HuH-7 (cell line): Measurements from ENCODE around the gene DEAF1.

ENCODE experiments used
- DNase-seq: peaks from one replicate; pipeline ENCODE4 v3.0.0; 2011; ENCODE audit warnings: low spot score

Gene DEAF1

DNA sequence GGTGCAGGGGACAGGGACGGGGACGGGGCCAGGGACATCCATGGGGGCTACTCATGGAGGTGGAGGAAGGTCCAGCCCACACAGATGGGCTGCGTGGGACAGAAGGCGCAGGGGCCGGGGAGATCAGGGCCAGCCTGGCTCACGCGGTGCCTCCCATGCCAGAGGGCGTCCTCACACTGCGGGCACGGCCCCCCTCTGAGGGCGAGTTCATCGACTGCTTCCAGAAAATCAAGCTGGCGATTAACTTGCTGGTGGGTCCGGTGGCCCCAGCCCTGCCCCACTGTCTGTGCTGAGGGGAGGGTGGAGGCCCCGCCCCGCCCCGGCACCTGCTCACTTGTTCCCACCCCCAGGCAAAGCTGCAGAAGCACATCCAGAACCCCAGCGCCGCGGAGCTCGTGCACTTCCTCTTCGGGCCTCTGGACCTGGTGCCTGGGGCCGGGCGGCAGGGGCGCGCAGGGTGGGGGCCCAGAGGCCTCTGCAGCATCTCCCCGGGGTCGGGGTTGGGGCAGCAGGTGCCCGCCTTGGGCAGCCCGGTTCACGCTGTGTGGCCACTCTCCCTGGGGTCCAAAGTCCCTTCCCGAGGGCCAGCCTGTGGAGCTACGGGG, 26.8 kb upstream of the DEAF1 start:
- DNase-seq: no peak

GRCh38 chr11:721247-721740, 26.3 kb upstream of the DEAF1 start:
- DNase-seq: no peak

DNA sequence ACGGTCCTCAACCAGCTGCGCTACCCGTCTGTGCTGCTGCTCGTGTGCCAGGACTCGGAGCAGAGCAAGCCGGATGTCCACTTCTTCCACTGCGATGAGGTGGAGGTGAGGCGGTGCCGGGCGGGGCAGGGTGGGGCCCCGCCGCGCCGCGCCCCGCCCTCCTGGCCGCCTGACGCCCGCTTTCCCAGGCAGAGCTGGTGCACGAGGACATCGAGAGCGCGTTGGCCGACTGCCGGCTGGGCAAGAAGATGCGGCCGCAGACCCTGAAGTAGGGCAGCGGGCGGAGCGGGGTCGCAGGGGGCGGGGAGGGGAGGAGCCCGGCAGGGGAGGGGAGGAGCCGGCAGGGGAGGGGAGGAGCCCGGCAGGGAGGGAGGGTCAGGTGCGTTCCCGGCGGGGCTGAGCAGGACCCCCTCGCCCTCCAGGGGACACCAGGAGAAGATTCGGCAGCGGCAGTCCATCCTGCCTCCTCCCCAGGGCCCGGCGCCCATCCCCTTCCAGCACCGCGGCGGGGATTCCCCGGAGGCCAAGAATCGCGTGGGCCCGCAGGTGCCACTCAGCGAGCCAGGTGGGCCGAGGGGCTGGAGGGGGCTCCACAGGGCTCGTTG, 25.7 kb upstream of the DEAF1 start:
- DNase-seq: no peak

GRCh38 chr11:720017-720641, 25.1 kb upstream of the DEAF1 start:
- no peak for DNase-seq

DNA sequence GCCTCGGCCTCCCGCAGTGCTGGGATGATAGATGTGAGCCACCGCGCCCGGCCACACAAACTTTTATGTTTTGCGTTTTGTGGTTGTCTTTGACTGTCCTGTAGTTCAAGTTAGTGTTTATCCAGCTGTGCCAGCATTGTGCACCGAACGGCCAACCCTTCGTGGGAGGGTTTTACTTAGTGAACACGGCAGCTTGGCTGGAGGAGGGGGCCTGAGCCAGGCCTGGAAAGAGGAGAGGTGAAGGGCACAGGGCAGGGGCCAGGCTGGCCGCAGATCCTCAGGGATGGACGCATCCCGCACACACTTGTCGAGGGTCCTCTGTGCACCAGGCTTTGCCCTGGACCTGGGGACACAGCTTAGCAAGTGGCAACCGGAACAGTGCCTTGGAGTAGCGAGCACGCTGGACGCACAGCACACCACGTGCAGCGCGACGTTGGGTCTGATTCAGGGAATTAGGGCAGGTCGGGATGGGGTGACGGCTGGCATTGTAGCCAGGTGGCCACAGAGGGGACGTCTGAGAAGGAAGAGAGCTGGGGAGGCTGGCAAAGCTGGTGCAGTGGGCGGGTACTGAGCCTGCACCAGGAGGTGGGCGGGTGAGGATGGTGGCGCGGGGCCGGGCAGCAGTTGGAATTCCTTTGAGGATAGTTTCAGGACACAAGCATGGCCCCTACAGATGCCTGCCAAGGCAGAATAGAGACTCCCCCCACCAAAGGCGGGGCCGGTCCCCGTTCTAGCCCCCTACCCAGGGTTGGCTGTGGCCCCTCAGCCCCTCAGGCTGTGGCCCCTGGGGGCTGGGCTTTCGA, 24.4 kb upstream of the DEAF1 start:
- no peak for DNase-seq

GRCh38 chr11:714436-714835, 19.4 kb upstream of the DEAF1 start:
- DNase-seq: no peak

- DNase-seq: no peak
These were observed 14.3 kb upstream of the DEAF1 start for GRCh38 chr11:709109-709997.

- no peak for DNase-seq
These were observed 13.5 kb upstream of the DEAF1 start for GRCh38 chr11:708511-708910.

DNA sequence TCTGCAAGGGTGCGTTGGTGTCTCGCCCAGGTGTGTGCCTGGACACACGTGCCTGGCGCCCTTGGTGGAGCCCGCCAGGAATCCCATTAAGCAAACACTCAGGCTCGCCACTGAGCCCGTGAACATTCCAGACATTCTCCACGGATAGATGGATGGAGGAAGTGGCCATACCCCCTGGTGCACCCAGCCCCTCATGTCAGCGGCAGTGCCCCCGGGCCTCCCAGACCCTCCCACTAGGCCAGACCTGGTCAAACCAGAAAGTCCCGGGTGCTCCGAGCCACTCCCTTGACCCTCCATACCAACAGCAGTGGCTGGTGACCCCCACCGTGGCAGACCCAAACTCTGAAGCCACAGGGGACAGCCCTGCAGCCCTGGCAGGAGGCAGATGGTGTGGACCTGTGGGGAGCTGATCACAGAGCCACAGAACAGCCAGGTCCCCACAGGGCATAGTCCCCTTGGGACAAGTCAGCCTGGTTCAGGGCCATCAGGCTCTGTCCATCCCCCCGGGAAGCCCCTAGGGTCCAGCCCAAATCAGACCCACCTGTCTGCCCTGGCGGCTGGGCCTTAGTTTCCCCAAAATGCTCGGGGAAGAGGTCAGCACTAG, 12.9 kb upstream of the DEAF1 start:
- no peak for DNase-seq

- DNase-seq: peak; percentile 83
These were observed 12.2 kb upstream of the DEAF1 start for GRCh38 chr11:706957-707816.

- DNase-seq: no peak
These were observed 11.5 kb upstream of the DEAF1 start for GRCh38 chr11:706439-706956.

- peak; percentile 52 for DNase-seq
These were observed 10.8 kb upstream of the DEAF1 start, which contains the start of gene EPS8L2 for GRCh38 chr11:705646-706438. TSS of gene EPS8L2 (plus strand) at chr11:706231. CDS start at chr11:709408, 3,177 bp downstream.

DNA sequence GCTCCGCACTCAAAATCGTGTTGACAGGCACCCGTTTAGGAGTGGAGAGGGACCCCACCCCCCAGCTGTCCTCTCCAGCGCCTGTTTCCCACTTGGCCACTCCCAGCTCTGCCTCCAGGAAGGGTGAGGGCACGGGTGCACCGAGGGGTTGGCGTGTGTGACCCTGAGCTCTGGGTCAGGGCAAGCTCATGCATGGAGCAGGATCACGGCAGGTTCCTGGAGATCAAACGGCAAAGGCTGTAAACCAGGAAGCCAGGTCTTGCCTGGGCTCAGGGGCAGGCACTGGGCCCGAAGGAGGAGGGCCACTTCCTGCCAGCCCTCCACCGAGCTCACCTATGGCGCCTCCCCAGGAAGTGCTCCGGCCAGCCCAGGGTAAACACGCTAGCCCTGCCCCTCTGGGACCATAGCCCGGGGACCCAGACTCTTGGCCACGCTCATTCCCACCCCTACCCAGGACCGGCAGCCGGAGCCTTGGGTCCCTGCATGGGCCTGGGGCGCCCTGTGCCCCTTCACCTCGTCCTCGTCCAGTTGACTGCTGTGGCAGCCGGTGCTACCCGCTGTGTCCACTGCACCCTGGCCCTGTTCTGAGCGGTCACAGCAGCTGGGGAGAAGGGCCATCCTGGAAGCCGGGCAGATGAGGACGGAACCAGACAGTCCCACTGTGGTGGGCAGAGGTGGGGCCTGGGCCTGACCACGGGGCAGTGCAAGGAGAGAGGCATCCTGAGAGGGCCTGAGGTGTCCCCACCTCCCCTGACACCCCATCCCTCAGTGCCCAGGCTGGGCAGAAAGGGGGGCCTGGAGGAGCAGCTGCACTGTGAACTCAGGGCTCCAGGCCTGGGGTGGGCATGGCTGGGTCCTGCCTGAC, 10.0 kb upstream of the DEAF1 start:
- peak; percentile 59 for DNase-seq

DNA sequence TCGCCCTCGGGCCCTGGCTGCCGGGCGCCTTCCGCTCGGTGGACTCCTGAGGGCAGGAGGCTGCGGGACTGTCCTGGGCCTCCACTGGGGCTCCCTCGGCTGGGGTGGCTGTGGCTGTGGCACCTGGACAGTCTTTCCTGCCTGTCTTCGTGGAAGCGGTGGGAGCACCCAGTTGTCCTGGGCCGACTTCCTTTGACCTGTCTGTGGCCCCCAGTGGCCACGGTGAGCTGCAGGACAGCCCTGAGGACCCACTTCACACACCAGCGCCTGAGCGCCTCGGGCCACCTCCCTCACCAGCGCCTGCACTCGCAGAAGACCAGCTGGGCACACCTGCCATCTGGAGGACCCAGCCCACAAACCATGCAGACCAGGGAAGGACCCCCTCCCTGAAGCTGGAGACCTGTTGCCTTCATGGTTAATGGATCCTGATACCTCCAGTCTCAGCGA, 9.2 kb upstream of the DEAF1 start:
- no peak for DNase-seq

GRCh38 chr11:703506-703905, 8.5 kb upstream of the DEAF1 start:
- DNase-seq: no peak

- no peak for DNase-seq
These were observed 7.7 kb upstream of the DEAF1 start for GRCh38 chr11:702462-703461.
